HUES64 (cell line): Measurements from ENCODE around the gene MVB12B.
A peak's percentile ranks its signal among the peaks of the same experiment; 100 is the strongest.

Experiments used
- H3K27ac ChIP-seq: 2 replicates; pipeline ENCODE4 v1.7.0; 2013; ENCODE audit warnings: low read depth, low read length, inconsistent platforms
- H3K27me3 ChIP-seq: 2 replicates; pipeline ENCODE4 v1.6.1; 2013; ENCODE audit warnings: mild to moderate bottlenecking, low read length; ENCODE audit not compliant: insufficient read depth
- H3K36me3 ChIP-seq: 2 replicates; pipeline ENCODE4 v1.6.1; 2013; ENCODE audit warnings: mild to moderate bottlenecking, low read length; ENCODE audit not compliant: insufficient read depth
- H3K4me1 ChIP-seq: 2 replicates; pipeline ENCODE4 v1.6.1; 2013; ENCODE audit warnings: mild to moderate bottlenecking, low read length, moderate library complexity; ENCODE audit not compliant: insufficient read depth
- H3K4me3 ChIP-seq: 2 replicates; pipeline ENCODE4 v1.5.1; 2013; ENCODE audit warnings: mild to moderate bottlenecking, low read length, moderate library complexity
- H3K9ac ChIP-seq: 2 replicates; pipeline ENCODE4 v1.6.1; 2013; ENCODE audit warnings: mild to moderate bottlenecking, low read depth, low read length
- H3K9me3 ChIP-seq: 2 replicates; pipeline ENCODE4 v1.6.1; 2013; ENCODE audit warnings: low read depth, low read length; ENCODE audit not compliant: insufficient read depth
- WGBS: fragments of 150-250, 120-280 bp; methylation state at CpG from one replicate; pipeline ENCODE4 v1.1.7; 2013; ENCODE audit warnings: missing lambda C conversion rate; 5-methylcytosine and 5-hydroxymethylcytosine counted together

The MVB12B gene

GRCh38 chr9:126347093-126347492, 20.5 kb downstream of the MVB12B start:
- H3K36me3 ChIP-seq: no peaks in the 10 kb centered on the region; the same call in 1 of the 2 replicates
- H3K9me3 ChIP-seq: peaks cover 9% of the 10 kb centered on the region
- H3K9ac ChIP-seq: no peak overlapping the region
- no peaks in the 10 kb centered on the region for H3K27me3 ChIP-seq
- 93% methylated on average over 5 of the region's 5 CpGs for WGBS
- H3K27ac ChIP-seq: no peak overlapping the region
- peaks cover 25% of the 10 kb centered on the region for H3K4me1 ChIP-seq
- no peak overlapping the region for H3K4me3 ChIP-seq

DNA sequence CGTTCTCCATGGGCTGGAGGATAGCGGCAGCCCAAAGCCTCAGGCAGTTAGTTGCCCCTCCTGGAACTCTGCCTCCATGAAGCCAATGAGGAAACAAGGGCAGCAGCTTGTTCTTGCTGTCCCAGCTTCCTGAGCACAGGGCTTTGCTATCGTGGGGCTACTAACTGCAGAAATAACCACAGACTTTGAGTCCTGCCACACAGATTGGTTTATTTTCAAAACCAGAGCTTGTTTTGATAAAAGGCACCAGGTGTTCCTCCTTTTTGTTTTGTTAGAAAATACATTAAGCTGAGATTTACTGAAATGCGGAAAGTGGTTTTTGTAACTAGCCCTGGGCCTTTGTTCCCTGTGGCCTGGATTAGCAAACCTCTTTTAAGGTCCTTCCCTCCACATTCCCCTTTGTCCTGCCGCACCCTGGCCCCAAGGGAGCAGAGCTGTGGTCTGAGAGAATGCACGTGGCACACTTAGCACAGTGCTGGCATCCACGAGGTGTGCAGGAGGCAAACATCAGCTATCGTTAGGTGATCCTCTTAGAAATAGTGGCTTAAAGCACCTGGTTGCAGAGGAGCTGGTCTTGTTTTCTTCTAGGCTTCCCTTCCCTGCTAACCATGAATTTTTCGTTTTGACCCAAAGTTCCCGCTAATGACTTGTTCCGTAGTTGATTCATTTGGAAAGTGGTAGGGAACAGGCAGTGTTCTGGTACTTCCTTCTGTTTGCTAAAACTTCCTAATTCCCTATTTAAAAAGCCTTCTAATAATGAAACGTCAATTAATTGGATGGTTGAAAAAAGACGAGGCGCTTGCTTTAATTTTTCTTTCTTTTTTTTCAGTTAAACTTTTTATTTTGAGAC, 21.5 kb downstream of the MVB12B start:
- WGBS: 54% methylated on average over 14 of the region's 14 CpGs
- H3K4me3 ChIP-seq: no peak overlapping the region
- peaks cover 25% of the 10 kb centered on the region for H3K4me1 ChIP-seq
- no peaks in the 10 kb centered on the region; the same call in 1 of the 2 replicates for H3K36me3 ChIP-seq
- H3K9ac ChIP-seq: peak overlapping the region; percentile 32; the same call in 1 of the 2 replicates
- peak overlapping the region; percentile 41; the same call in 1 of the 2 replicates for H3K27ac ChIP-seq
- H3K9me3 ChIP-seq: peaks cover 9% of the 10 kb centered on the region
- no peaks in the 10 kb centered on the region for H3K27me3 ChIP-seq

- Histone ChIP-seq H3K9me3 (peaks cover 9% of the 10 kb centered on the region), H3K27ac (no peak overlapping the region), H3K36me3 (no peaks in the 10 kb centered on the region; the same call in 1 of the 2 replicates), H3K4me3 (no peak overlapping the region), H3K9ac (no peak overlapping the region), H3K27me3 (no peaks in the 10 kb centered on the region), H3K4me1 (peaks cover 25% of the 10 kb centered on the region)
- WGBS: 79% methylated on average over 7 of the region's 7 CpGs
These were observed 22.4 kb downstream of the MVB12B start for GRCh38 chr9:126348911-126349550.

GRCh38 chr9:126354887-126355770, 28.5 kb downstream of the MVB12B start:
- 93% methylated on average over 10 of the region's 12 CpGs for whole genome bisulfite sequencing
- H3K27ac ChIP-seq: no peak overlapping the region
- H3K4me1 ChIP-seq: no peaks in the 10 kb centered on the region
- no peak overlapping the region for H3K4me3 ChIP-seq
- H3K9me3 ChIP-seq: peaks cover 14% of the 10 kb centered on the region
- H3K27me3 ChIP-seq: no peaks in the 10 kb centered on the region
- H3K9ac ChIP-seq: no peak overlapping the region
- no peaks in the 10 kb centered on the region; the same call in 1 of the 2 replicates for H3K36me3 ChIP-seq

GRCh38 chr9:126357074-126357473, 30.4 kb downstream of the MVB12B start:
- H3K36me3 ChIP-seq: no peaks in the 10 kb centered on the region
- H3K9me3 ChIP-seq: peaks cover 21% of the 10 kb centered on the region; the same call in 1 of the 2 replicates
- H3K4me1 ChIP-seq: no peaks in the 10 kb centered on the region
- H3K4me3 ChIP-seq: no peak overlapping the region
- no peaks in the 10 kb centered on the region for H3K27me3 ChIP-seq
- H3K9ac ChIP-seq: no peak overlapping the region
- WGBS: 100% methylated on average over 1 of the region's 1 CpG
- no peak overlapping the region for H3K27ac ChIP-seq

DNA sequence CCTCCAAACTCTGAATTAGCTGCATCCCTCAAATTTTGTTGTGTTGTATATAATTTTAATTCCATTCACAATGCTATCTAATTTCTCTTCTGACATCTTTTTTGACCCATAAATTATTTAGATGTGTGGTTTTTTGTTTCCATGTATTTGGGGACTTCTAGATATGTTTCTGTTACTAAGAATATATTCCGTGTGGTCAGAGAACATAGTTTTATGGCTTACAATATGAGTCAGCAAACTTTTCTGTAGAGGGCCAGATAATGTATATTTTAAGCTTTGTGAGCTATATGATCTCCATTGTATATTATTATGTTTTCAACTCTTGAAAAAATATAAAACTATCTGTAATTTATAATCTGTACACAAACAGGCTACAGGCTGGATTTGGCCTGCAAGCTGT, 33.4 kb downstream of the MVB12B start:
- 97% methylated on average over 1 of the region's 1 CpG for WGBS
- Histone ChIP-seq H3K36me3 (no peaks in the 10 kb centered on the region), H3K9me3 (peaks cover 26% of the 10 kb centered on the region; the same call in 1 of the 2 replicates), H3K27ac (no peak overlapping the region), H3K9ac (no peak overlapping the region), H3K27me3 (no peaks in the 10 kb centered on the region), H3K4me3 (no peak overlapping the region), H3K4me1 (no peaks in the 10 kb centered on the region)

DNA sequence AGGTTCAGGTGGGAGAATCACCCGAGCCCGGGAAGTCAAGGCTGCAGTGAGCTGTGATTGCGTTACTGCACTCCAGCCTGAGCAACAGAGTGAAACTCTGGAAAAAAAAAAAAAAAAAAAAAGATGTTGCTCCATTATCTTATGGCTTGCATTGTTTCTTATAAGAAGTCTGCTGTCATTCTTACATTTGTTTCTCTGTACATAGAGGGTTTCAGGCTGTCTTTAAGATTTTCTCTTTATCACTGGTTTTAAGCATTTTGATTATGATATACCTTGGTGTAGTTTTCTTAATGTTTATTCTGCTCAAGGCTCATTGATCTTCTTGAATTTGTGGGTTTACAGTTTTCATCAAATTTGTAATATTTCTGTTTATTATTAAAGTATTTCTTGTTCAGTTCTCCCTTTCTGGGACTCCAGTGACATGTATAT, 35.2 kb downstream of the MVB12B start:
- WGBS: 97% methylated on average over 3 of the region's 3 CpGs
- H3K9ac ChIP-seq: no peak overlapping the region
- H3K27me3 ChIP-seq: no peaks in the 10 kb centered on the region
- H3K27ac ChIP-seq: no peak overlapping the region
- peaks cover 26% of the 10 kb centered on the region; the same call in 1 of the 2 replicates for H3K9me3 ChIP-seq
- H3K4me1 ChIP-seq: no peaks in the 10 kb centered on the region
- H3K36me3 ChIP-seq: no peaks in the 10 kb centered on the region
- H3K4me3 ChIP-seq: no peak overlapping the region

DNA sequence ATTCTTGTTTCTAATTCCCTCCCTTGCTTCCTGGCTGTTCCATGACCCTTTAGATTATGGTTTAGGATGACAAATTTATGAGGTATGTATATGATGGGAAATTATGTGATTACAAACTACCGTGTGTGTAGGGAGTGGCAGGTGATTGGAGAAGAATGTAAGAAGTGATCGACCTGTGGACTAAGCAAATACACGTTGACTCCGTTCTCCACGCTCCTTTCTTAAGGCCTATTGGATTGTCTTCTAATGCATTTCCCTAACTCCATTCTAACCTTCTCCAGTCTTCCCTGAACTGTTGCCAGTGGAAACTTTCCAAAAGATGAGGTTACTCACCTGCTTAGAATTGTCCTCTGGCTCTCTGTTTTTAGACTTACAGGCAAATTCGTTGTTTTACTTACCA, 36.6 kb downstream of the MVB12B start:
- H3K27ac ChIP-seq: no peak overlapping the region
- WGBS: 95% methylated on average over 6 of the region's 6 CpGs

GRCh38 chr9:126363847-126364671, 37.4 kb downstream of the MVB12B start:
- Histone ChIP-seq H3K36me3 (no peaks in the 10 kb centered on the region), H3K4me3 (no peak overlapping the region), H3K9me3 (peaks cover 26% of the 10 kb centered on the region; the same call in 1 of the 2 replicates), H3K27me3 (no peaks in the 10 kb centered on the region), H3K4me1 (no peaks in the 10 kb centered on the region), H3K27ac (no peak overlapping the region), H3K9ac (no peak overlapping the region)
- WGBS: 90% methylated on average over 8 of the region's 8 CpGs

More for the DNA sequence above, 36.6 kb downstream of the MVB12B start:
- Histone ChIP-seq H3K9me3 (peaks cover 26% of the 10 kb centered on the region; the same call in 1 of the 2 replicates), H3K36me3 (no peaks in the 10 kb centered on the region), H3K9ac (no peak overlapping the region), H3K27me3 (no peaks in the 10 kb centered on the region), H3K4me3 (no peak overlapping the region), H3K4me1 (no peaks in the 10 kb centered on the region)

GRCh38 chr9:126365780-126366179, 39.2 kb downstream of the MVB12B start:
- H3K4me3 ChIP-seq: no peak overlapping the region
- no peaks in the 10 kb centered on the region for H3K36me3 ChIP-seq
- H3K9ac ChIP-seq: no peak overlapping the region
- H3K4me1 ChIP-seq: no peaks in the 10 kb centered on the region
- WGBS: 76% methylated on average over 3 of the region's 3 CpGs
- H3K9me3 ChIP-seq: peaks cover 15% of the 10 kb centered on the region; the same call in 1 of the 2 replicates
- H3K27me3 ChIP-seq: no peaks in the 10 kb centered on the region
- no peak overlapping the region for H3K27ac ChIP-seq
